HUDEP-2 (cell line): Measurements from ENCODE around the gene DDX1.
A peak's percentile ranks its signal among the peaks of the same experiment; 100 is the strongest.

ENCODE experiments used
- DNase-seq, 76 experiments: peaks; one replicate each; lab custom pipeline; 2025; ENCODE audit not compliant: unreplicated experiment in 76 of 76; lab: John Stamatoyannopoulos, UW

Gene DDX1

DNA sequence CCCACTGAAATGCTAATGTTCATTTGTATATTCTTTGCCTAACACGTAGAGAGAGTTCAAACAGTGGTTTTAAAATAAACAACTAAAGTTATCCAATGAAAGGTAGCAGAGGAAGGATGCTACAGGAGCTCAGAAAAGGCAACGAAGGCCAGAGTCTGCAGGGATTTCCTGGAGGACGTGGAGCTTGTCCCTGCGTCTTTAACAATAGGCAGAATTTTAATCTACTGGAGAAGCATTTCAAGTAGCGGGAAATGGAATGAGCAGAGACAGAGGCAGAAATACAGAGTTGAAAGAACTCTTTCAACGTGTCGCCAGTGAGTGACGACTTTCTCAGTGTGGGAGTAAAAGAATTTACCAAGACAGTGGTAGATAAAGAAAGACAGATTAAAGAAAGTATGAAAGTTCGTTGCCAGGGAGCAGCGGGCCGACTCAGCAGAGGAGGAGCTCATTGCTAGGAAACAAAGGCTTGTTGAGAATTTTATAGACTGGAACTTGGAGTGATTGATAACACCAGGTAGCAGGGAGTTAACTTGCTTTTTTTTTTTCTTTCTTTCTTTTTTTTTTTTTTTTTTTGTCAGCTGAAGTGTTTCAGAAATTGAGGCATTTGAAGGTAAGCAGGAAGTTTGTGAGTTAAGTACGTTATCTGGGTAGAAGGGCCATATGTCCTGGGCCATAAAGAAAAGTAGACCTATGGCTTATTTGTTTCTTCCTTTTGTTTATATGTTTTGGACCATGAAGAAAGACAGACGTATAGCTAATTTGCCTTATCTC is 29.9 kb upstream of the DDX1 start:
- DNase-seq, result peak in 72 of 76 experiments; percentile 23 to 87 (median 62)

DNA sequence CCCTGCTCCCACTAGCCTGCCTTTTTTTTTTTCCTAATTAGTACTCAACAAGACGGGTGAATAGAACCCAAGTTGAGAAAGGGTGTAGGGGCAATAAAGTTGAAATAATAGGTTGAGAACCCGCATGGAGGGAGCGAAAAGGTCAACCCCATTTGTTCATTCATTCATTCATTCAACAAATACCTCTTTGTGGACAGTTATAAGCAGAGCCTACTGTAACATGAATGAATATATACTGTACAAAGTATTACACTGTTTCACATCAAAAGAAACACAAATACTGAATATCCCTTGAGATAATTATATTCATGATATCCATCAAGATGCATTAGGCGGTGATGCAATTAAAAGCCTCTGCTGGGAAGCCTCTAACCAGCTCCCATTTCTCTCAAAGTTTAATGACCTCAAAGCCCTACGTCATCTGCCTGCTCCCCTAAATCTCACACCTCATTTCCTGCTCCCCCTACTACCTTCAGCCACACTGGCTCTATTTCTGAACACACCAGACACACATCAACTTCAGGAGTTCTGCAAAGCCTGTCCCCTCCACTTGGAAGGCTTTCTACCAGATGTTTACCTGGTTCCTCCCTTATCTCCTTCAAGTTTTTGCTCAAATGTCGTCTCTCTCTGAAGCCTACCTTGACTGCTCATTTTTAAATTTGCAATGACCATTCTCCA is 29.2 kb upstream of the DDX1 start:
- no peak for DNase-seq

DNA sequence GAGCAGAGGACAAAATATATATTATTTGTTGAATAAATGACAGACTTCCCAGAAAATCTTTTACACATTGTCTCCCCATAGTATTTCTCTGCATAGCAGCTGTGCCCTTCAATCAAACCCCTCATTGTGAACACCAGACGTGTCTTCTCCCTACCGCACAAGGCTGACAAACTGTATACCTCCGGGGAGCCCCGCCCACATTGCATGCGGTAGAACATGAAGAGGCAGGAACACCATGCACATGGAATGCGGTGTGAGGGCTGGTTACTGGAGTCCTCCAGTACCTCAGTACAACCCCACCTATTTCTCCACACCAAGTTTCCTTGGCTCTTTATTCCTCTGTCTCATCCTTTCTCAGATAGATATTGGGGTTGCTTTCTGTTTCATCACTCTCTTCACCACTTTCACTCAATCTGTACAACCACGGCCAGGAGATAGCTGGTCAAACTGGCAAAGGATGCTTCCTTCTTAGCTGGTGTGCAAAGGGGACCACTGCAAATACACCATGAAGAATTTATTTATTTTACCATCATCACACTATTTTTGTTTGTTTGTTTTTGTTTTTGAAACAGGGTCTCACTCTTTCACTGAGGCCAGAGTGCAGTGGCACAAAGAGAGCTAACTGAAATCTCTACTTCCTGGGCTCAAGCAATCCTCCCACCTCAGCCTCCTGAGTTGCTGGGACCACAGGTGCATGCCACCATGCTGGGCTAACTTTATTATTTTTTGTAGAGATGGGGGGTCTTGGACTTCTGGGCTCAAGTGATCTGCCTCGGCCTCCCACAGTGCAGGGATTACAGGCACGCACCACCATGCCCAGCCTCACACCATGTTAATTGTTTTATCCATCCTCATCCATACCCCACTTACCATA is 28.2 kb upstream of the DDX1 start:
- no peak for DNase-seq

DNA sequence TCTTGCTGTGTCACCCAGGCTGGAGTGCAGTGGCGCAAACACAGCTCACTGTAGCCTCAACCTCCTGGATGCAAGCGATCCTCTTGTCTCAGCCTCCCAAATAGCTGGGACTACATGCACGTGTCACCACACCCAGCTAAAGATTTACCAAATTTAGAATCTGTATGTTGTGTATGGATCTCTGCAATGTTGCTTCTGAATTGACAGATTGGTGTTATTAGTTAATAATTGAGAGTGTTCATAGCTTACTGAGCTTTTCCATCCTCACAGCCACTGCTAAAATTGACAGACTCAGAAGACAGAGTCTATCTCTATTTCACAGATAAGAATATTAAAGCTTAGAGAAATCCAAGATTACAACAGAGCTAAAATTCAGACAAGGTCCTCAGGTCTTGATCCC is 26.3 kb upstream of the DDX1 start:
- DNase-seq, result no peak

DNA sequence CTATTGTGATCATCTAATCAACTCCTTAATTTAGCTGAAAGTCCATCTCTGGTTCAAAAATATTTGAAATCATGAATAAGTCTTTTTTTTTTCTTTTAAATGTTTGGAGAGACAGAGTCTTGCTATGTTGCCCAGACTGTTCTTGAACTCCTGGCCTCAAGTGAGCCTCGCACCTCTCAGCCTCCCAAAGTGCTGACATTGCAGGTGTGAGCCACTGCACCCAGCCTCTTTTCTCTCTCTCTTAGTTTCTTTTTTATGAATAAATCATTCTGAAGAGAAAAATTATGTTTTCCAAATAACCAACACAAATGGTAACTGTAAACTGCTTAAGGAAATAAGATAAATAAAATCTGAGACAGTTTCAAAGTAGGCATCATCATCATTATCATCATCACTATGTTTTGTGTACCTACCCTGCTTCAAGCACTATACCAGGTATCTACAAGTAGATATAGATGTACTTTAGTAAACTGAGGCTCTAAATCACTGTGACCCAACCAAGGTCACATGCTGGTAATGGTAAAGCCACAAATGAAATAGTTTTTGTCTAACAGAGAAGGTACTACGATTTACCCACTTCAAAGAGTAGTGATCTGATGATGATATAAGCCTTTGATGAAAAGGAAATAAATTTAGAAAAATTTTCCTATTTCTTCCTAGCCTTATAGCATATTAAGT is 25.5 kb upstream of the DDX1 start:
- DNase-seq, result no peak

DNA sequence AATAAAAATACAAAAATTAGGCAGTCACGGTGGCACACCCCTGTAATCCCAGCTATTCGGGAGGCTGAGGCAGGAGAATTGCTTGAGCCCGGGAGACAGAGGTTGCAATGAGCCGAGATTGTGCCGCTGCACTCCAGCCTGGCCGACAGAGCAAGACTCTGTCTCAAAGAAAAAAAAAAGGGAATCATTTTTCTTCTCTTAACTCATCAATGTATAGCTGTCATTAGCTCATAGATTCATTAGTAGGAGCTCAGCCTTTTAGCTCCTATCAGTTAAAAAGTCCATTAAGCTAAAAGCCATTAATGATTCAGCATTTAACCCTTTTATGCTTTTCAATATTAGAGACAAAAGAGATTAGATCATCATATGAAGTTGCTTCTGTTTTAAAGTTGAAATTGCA is 24.8 kb upstream of the DDX1 start:
- no peak for DNase-seq

DNA sequence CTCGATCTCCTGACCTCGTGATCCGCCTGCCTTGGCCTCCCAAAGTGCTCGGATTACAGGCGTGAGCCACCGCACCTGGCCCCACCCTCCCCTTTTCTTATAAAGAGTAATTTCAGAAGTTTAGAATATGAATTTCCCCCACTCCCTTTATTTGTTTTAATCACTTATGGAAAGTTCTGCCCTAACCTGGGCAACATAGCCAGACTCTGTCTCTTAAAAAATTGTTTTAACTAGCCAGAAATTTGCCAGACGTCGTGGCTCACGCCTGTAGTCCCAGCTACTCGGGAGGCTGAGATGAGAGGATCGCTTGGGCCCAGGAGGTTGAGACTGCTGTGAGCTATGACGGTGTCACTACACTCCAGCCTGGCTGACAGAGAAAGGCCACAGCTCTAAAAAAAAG is 22.8 kb upstream of the DDX1 start:
- no peak for DNase-seq

DNA sequence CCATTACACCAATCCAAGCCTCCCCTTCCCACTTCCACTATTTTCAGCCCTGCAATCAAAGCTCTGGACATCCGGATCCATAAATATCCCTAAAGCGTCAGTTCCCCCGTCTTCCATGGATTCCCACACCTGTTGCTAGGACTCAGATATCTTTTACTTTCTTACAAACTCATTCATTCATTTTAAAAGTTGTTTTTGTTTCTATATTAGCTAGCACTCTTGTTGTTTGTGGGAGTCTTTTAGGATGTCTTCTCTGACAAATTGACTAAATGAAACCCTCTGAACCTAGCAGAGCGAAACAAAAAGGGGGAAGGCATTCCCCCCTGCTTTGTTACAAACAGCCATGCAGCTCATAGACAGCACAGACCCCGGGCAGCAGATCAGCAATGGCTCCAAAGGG is 21.6 kb upstream of the DDX1 start:
- no peak for DNase-seq

DNA sequence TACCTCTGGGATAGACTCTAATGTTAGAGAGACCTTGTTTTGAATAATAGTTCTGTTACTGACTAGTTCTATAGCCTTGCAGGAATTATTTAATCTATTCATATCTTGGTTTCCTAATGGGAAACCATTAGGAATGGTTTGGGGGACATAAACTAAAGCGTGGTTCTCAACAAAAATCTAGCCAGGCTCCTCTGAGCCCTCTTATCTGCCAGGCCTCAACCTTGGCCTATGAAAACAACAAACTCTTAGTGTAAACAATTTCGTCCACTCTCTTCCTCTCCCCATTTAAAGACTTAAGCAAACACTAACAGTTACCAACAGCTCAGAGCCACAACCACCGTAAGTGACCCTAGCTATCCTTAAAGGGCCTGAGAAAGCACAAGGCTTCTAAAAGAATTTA is 19.9 kb upstream of the DDX1 start:
- no peak for DNase-seq

DNA sequence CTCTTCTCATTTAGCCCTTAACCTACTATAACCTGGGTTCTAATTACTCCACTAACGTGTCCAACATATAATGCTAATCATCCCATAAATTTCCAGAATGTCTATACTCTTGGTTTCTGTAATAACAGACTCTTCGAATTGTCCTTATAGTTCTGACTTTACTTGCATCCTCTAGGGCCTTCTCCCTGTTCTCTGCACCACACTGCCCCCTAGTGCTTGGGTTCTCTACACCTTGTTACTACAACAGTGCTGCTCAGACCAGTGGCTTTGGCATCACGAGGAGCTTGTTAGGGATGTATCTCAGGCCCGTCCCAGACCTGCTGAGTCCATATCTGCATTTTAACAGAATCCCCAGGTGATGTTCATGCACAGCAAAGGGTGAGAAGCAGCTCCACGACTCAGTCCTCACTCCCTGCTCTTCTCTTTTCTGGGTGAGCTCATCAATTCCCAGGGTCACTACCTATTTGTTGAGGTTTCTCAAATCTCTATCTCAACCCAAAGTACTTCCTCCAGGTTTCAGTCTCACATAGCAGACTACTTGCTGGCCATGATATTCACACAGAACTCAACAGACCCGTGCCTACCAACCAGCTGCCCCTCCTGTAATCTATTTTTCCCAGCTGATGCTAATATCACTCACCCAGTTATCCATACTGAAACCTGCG is 14.5 kb upstream of the DDX1 start:
- DNase-seq, result peak in 74 of 76 experiments; percentile 23 to 95 (median 82)

DNA sequence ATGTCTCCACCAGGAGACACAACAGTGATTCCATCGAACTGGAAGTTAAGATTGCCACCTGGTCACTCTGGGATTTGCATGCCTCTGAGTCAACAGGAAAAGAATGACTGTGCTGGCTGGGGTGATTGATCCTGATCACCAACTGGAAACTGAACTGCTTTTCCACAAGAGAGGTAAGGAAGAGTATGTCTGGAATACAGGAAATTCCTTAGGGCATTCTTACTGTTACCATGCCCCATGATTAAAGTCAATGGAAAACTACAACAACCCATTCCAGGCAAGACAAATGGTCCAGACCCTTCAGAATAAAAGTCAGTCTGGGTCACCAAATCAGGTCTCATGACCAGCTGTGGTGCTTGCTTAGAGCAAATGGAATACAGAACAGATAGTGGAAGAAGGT is 12.0 kb upstream of the DDX1 start:
- no peak for DNase-seq

DNA sequence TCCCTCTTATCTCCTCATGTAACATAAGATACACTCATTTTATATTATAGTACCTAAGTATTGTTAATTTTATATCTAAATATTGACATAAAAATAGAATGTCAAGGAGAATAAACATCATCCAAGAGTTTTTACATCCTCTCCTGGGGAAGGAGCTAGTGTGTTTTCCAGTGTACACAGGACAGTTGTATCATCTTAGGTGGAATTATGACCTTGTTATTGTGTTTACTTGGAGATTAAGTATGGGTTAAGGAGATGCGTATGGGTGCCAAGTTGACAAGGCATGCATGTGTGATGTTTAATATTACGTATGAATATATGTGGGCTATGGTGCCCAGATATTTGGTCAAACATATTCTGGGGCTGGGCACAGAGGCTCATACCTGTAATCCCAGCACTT is 11.2 kb upstream of the DDX1 start:
- DNase-seq, result no peak

DNA sequence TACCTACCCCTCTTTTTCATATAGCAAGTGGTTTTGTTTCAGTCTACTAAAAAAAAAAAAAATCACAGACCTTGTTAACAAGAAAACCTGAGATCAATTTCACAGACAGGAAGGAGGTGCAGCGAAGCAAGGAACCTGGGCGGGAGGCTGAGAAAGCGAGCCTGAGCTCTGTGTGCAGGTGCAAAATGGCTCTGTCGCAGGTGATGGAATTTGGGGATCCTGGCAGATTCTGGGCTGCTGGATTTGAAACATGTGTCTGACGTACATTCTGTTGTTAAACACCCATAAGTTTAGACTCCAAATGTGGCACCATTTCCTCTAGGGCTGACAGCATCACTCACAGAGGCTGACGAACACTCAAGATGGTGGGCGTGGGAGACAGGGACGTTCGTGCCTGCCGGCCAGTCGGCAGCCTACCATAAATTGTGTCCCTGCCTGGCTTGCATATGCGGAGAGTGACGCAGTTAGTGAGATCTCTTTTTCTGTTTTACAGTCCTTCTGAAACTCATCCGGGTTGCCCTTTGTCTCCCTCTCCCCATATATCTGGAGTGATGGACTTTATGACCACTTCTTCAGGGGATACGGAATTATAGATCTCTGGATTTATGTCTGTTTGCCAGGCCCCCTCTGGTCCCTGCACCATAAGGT is 8.8 kb upstream of the DDX1 start:
- no peak for DNase-seq

DNA sequence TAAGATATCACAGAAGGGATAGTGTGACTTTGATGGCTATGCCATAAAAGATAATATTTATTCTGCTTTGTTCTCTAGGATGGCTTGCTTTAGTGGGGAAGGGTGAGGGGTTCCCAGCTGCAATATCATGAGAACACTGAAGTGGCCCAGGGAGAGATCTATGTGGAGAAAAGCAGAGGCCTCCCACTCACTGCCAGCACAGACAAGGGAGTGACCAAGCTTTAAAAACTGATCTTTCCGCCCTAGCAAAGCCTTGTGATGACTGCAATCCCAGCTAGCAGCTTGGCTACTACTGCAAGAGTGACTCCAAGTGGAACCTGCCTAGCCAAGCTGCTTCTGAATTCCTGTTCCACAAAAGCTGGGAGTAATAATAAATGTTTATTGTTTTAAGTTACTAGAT is 7.8 kb upstream of the DDX1 start:
- no peak for DNase-seq

DNA sequence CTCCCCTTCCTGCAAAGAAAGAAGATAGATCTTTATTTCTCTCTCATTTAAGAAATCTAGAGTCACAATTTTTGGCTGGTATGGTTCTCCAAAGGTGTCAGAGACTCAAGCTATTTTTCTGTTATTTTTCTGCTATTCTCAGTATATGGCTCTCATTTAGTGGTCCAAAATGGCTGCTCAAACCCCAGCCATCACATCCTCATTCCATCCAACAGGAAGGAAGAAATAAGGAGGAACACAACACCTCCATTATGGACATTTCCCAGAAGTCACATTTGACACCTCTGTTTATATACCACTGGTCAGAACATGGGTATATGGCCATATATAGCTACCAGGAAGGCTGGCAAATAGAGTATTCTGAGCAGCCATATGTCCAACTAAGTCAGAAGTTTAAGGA is 7.4 kb upstream of the DDX1 start:
- DNase-seq, result no peak

DNA sequence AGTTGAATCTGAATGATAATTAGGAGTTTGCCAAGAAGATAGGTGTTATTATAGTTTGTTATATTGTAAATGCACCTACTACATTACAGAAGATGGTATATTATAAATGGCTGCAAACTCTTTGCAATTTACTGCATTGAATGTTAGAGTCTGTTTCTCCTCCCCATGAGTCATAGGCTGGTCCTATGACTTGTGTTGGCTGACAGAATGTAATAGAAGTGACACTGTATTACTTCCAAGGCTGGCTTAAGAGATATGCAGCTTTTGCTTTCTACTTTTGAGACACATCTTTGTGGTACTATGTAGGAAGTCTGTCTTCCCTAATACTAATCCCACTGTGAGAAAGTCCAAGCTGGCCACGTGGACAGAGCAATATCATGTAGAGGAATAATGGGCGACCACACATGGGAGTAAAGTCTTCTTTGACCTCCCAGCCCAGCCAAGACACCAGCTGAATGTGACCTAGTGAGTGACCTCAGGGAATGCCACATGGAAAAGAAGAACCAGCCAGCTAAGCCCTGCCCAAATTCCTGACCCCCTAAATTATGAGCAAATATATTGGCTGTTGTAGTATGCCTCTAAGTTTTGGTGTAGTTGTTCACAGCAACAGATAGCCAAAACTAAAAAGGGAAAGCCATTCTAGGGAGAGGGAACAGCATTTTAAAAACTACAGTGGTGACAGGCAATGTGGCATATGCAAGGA is 6.8 kb upstream of the DDX1 start:
- DNase-seq, result peak in 5 of 76 experiments; percentile 4 to 19 (median 14)

DNA sequence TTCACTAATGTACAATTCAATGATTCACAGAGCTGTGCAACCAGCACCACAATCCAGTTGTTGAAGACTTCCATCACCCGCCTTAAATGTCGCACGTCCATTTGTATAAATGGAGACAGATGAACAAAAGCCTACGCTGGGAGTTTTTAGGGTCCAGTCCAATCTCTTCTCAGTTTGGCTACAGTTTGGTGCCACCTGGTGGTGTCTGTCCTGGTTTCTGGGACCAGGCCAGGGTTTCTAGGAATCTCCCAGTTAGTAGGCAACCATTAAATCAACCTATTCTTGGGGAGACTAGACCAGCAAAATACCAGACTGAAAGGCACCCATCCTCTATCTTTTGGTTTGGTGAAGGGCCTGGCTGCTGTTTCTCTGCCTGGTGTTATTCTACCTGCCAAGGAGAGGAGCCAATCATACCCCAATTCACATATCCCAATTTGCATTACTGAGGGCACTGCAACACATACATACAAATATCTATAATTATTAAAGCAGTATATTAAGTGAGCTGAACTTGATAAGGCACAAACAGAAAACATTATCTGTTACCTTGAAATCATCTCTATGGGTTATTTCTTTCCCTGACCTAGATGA is 3.2 kb upstream of the DDX1 start:
- DNase-seq, result peak in 67 of 76 experiments; percentile 2 to 80 (median 56)

DNA sequence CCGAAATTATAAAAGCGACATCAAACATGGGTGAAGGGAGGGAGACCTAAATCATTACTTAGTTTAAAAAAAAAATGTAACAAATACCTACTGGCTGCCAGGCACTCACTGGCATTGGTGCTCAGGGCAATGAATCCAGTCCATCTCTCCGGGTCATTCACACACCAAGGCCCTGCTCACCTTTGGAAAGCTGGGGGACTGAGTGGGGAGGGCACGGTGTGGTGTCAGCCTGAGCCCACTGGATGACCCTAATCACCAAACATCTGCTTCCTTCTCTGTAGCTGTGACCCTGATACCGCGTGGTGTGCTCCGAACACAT is 336 bp upstream of the DDX1 start:
- peak in 2 of 76 experiments; percentile 60 to 87 for DNase-seq

DNA sequence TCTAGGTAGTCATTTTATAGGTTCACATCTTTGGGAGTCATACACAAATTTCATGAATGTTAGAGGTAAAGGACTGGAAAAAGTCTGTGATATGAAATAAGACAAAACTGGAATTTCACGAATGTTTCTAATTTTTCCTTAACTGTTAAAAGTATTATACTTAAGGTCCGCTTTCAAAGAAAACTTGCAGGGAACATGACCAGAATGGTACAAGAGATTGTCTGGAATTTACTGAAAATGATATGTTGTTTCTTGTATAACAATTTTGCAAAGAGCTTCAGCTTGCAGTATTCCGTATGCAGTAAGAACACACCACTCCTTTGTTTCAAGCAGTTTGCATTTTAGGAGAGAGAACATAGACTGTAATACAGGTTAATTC is 1.6 kb downstream of the DDX1 start:
- peak in 1 of 76 experiments; percentile 23 for DNase-seq
